MM.1S (cell line): Measurements from ENCODE around the gene TP53I13.

Experiments
- DNase-seq: peaks from one replicate; pipeline ENCODE4 v3.0.0-alpha.2; 2015
- H2AFZ ChIP-seq: fragments of 300-600 bp; sonication (generic); 2 replicates; pipeline ENCODE4 v1.6.0; 2016; ENCODE audit warnings: antibody characterized with exemption, low read length
- H3F3A ChIP-seq: fragments of 300-600 bp; sonication (generic); 2 replicates; pipeline ENCODE4 v1.6.1; 2016; ENCODE audit warnings: mild to moderate bottlenecking, antibody characterized with exemption, low read length, moderate library complexity, mixed read lengths; ENCODE audit not compliant: insufficient read depth
- H3K27ac ChIP-seq: fragments of 300-600 bp; sonication (generic); 2 replicates; pipeline ENCODE4 v1.5.1; 2016; ENCODE audit warnings: mild to moderate bottlenecking, low read length
- H3K27me3 ChIP-seq: fragments of 300-600 bp; sonication (generic); replicated peaks from 2 replicates; pipeline ENCODE4 v1.6.0; 2016; ENCODE audit warnings: low read length; ENCODE audit not compliant: insufficient read depth
- H3K36me3 ChIP-seq: fragments of 300-600 bp; sonication (generic); replicated peaks from 2 replicates; pipeline ENCODE4 v1.6.1; 2016; ENCODE audit warnings: mild to moderate bottlenecking, low read length, mixed read lengths; ENCODE audit not compliant: insufficient read depth
- H3K4me1 ChIP-seq: fragments of 300-600 bp; sonication (generic); 2 replicates; pipeline ENCODE4 v1.6.1; 2016; ENCODE audit warnings: low read length, mixed read lengths
- H3K4me2 ChIP-seq: fragments of 300-600 bp; sonication (generic); 2 replicates; pipeline ENCODE4 v1.6.0; 2016; ENCODE audit warnings: low read depth, low read length
- H3K4me3 ChIP-seq: fragments of 300-600 bp; sonication (generic); 2 replicates; pipeline ENCODE4 v1.5.1; 2016; ENCODE audit warnings: low read length, mixed read lengths
- H3K79me2 ChIP-seq: fragments of 300-600 bp; sonication (generic); 2 replicates; pipeline ENCODE4 v1.6.1; 2016; ENCODE audit warnings: mixed run types, low read length, mixed read lengths
- H3K9ac ChIP-seq: fragments of 300-600 bp; sonication (generic); 2 replicates; pipeline ENCODE4 v1.6.1; 2016; ENCODE audit warnings: low read length, mixed read lengths
- H3K9me2 ChIP-seq: fragments of 300-600 bp; sonication (generic); replicated peaks from 2 replicates; pipeline ENCODE4 v1.6.1; 2016; ENCODE audit warnings: mild to moderate bottlenecking, low read length, mixed read lengths; ENCODE audit not compliant: insufficient read depth
- H3K9me3 ChIP-seq: fragments of 300-600 bp; sonication (generic); replicated peaks from 2 replicates; pipeline ENCODE4 v1.6.1; 2016; ENCODE audit warnings: mild to moderate bottlenecking, low read length, mixed read lengths; ENCODE audit not compliant: insufficient read depth
- H4K20me1 ChIP-seq: fragments of 300-600 bp; sonication (generic); 2 replicates; pipeline ENCODE4 v1.6.1; 2016; ENCODE audit warnings: mild to moderate bottlenecking, low read length, moderate library complexity, mixed read lengths; ENCODE audit not compliant: insufficient read depth
- CTCF ChIP-seq: fragments of 300-600 bp; sonication (generic); IDR thresholded peaks from 2 replicates; pipeline ENCODE4 v1.5.1; 2016; ENCODE audit warnings: antibody characterized with exemption, low read length, mixed read lengths
- EZH2 ChIP-seq: fragments of 300-600 bp; sonication (generic); optimal IDR thresholded peaks from 2 replicates; pipeline ENCODE3; 2017; ENCODE audit warnings: low read depth, mild to moderate bottlenecking, antibody characterized with exemption, low read length, mixed read lengths
- EZH2phosphoT487 ChIP-seq: fragments of 300-600 bp; sonication (generic); IDR thresholded peaks from 2 replicates; pipeline ENCODE4 v1.6.1; 2018; ENCODE audit warnings: antibody characterized with exemption, low read length

TP53I13 gene

GRCh38 chr17:29610395-29610794 lies 41.9 kb downstream of the TP53I13 start:
- no peak overlapping the region for H3K4me2 ChIP-seq
- DNase-seq, result no peak
- no peaks in the 10 kb centered on the region for H3K9me2 ChIP-seq
- H3F3A ChIP-seq, result no peaks in the 10 kb centered on the region
- H3K36me3 ChIP-seq, result no peaks in the 10 kb centered on the region
- no peak overlapping the region for H3K4me3 ChIP-seq
- no peaks in the 10 kb centered on the region for H3K79me2 ChIP-seq
- H2AFZ ChIP-seq, result no peak overlapping the region
- no peaks in the 10 kb centered on the region for H3K9me3 ChIP-seq
- no peak overlapping the region for H3K9ac ChIP-seq
- H3K27me3 ChIP-seq, result peaks cover 4% of the 10 kb centered on the region; the same call in 1 of the 2 replicates
- H3K27ac ChIP-seq, result no peak overlapping the region
- peaks cover 13% of the 10 kb centered on the region; the same call in 1 of the 2 replicates for H3K4me1 ChIP-seq
- no peaks in the 10 kb centered on the region for H4K20me1 ChIP-seq
- TF ChIP-seq EZH2, result no peak
- TF ChIP-seq EZH2phosphoT487, result no peak
- no peak for TF ChIP-seq CTCF

GRCh38 chr17:29611351-29612093 lies 43.0 kb downstream of the TP53I13 start:
- no peaks in the 10 kb centered on the region for H3K9me2 ChIP-seq
- peaks cover 11% of the 10 kb centered on the region for H3K27me3 ChIP-seq
- H3K27ac ChIP-seq, result no peak overlapping the region
- H3K4me2 ChIP-seq, result no peak overlapping the region
- H4K20me1 ChIP-seq, result no peaks in the 10 kb centered on the region
- no peak for TF ChIP-seq EZH2phosphoT487
- TF ChIP-seq CTCF, result no peak
- TF ChIP-seq EZH2, result no peak
- H3K4me3 ChIP-seq, result no peak overlapping the region
- H3F3A ChIP-seq, result no peaks in the 10 kb centered on the region
- H3K9me3 ChIP-seq, result no peaks in the 10 kb centered on the region
- no peak overlapping the region for H3K9ac ChIP-seq
- DNase-seq, result no peak
- peaks cover 23% of the 10 kb centered on the region for H3K4me1 ChIP-seq
- no peak overlapping the region for H2AFZ ChIP-seq
- H3K79me2 ChIP-seq, result no peaks in the 10 kb centered on the region
- H3K36me3 ChIP-seq, result no peaks in the 10 kb centered on the region

- TF ChIP-seq EZH2, result no peak
- no peak for TF ChIP-seq CTCF
- no peak for TF ChIP-seq EZH2phosphoT487
- H3K36me3 ChIP-seq, result no peaks in the 10 kb centered on the region
- H3K4me1 ChIP-seq, result peaks cover 26% of the 10 kb centered on the region
- H3K4me3 ChIP-seq, result no peak overlapping the region
- no peaks in the 10 kb centered on the region for H3F3A ChIP-seq
- H3K4me2 ChIP-seq, result no peak overlapping the region
- no peak overlapping the region for H3K9ac ChIP-seq
- H3K79me2 ChIP-seq, result no peaks in the 10 kb centered on the region
- H3K9me2 ChIP-seq, result no peaks in the 10 kb centered on the region
- no peaks in the 10 kb centered on the region for H4K20me1 ChIP-seq
- H3K9me3 ChIP-seq, result no peaks in the 10 kb centered on the region
- peaks cover 11% of the 10 kb centered on the region for H3K27me3 ChIP-seq
- no peak overlapping the region for H2AFZ ChIP-seq
- no peak overlapping the region for H3K27ac ChIP-seq
- no peak for DNase-seq
Measured at GRCh38 chr17:29612094-29612403, 43.5 kb downstream of the TP53I13 start.
